Activated B cell treated with CpG ODN at 0.5 μM for 24 hours (primary cell): ENCODE results near the gene ERCC2. TPM values are rescaled to one million over a fixed set of nuclear protein-coding genes. Genes with fewer than 3 reads are reported as not detected.
"Not testable (repeated sequence)": the region's sequence is repeated elsewhere in the genome, so short reads cannot be mapped to it uniquely, and the experiment has no call there.

ENCODE experiments used
- ATAC-seq: fragments of 200-7000 bp; cut with Tn5 transposase; one replicate; pipeline ENCODE4 v1.10.0; 2021; ENCODE audit warnings: low read depth, mild to moderate bottlenecking, moderate library complexity
- CTCF ChIA-PET: fragments of 350-600 bp; sonication (Branson Sonifier 250); formaldehyde crosslinking; loops from one replicate; lab custom pipeline; 2021; ENCODE audit warnings: antibody characterized with exemption; lab: Charles Lee
- POLR2A ChIA-PET: fragments of 350-600 bp; sonication (Branson Sonifier 250); formaldehyde crosslinking; loops from one replicate; lab custom pipeline; 2021; ENCODE audit warnings: antibody characterized with exemption; lab: Charles Lee
- DNase-seq: peaks from one replicate; pipeline ENCODE4 v3.0.0; 2022
- H3K27ac Mint-ChIP-seq: one replicate; pipeline ENCODE4 v1.8.0; 2020; ENCODE audit warnings: mixed read lengths
- H3K27me3 Mint-ChIP-seq: one replicate; pipeline ENCODE4 v1.8.0; 2021; ENCODE audit warnings: mixed read lengths
- H3K36me3 Mint-ChIP-seq: one replicate; pipeline ENCODE4 v1.8.0; 2021; ENCODE audit warnings: low read depth, mixed read lengths
- H3K4me1 Mint-ChIP-seq: one replicate; pipeline ENCODE4 v1.8.0; 2021; ENCODE audit warnings: mixed read lengths
- H3K4me3 Mint-ChIP-seq: one replicate; pipeline ENCODE4 v1.8.0; 2020; ENCODE audit warnings: mild to moderate bottlenecking, mixed read lengths
- H3K9me3 Mint-ChIP-seq: one replicate; pipeline ENCODE4 v1.8.0; 2020; ENCODE audit warnings: mixed read lengths
- CTCF ChIP-seq: fragments of 200-600 bp; IDR thresholded peaks from one replicate; pipeline ENCODE4 v1.8.0; 2022; ENCODE audit warnings: antibody characterized with exemption, mild to moderate bottlenecking
- intact Hi-C: fragments of 100-400 bp; cut with micrococcal nuclease; formaldehyde crosslinking; loops from one replicate; pipeline ENCODE4 v1.15.1; 2024
- total RNA-seq: library from RNA; stranded (reverse); gene quantifications from 2 replicates; pipeline ENCODE4 v1.2.3, GENCODE V29; 2022

The ERCC2 gene
- total RNA-seq, 1 donor from 2014 or later, result 29.8 TPM

- H3K4me3 Mint-ChIP-seq, result no peak overlapping the region
- no peak overlapping the region for H3K27ac Mint-ChIP-seq
- no peak for ATAC-seq
- no peaks in the 10 kb centered on the region for H3K4me1 Mint-ChIP-seq
- H3K36me3 Mint-ChIP-seq, result no peaks in the 10 kb centered on the region
- ChIA-PET CTCF (no interaction called here), POLR2A (no interaction called here)
- intact Hi-C loops, result no loop called here
- peaks cover 32% of the 10 kb centered on the region for H3K27me3 Mint-ChIP-seq
- no peak for TF ChIP-seq CTCF
- DNase-seq, result no peak
- H3K9me3 Mint-ChIP-seq, result no peaks in the 10 kb centered on the region
Observed at GRCh38 chr19:45320997-45321775, 49.2 kb downstream of the ERCC2 start.

- Mint-ChIP-seq H3K9me3 (no peaks in the 10 kb centered on the region), H3K4me3 (no peak overlapping the region), H3K27ac (no peak overlapping the region), H3K4me1 (no peaks in the 10 kb centered on the region), H3K27me3 (peaks cover 27% of the 10 kb centered on the region), H3K36me3 (no peaks in the 10 kb centered on the region)
- intact Hi-C loops, result no loop called here
- TF ChIP-seq CTCF, result no peak
- ChIA-PET POLR2A (no interaction called here), CTCF (no interaction called here)
- no peak for DNase-seq
- no peak for ATAC-seq
Observed at GRCh38 chr19:45315304-45315703, 55.1 kb downstream of the ERCC2 start.

GRCh38 chr19:45314708-45315245 lies 55.6 kb downstream of the ERCC2 start:
- CTCF ChIA-PET, result no interaction called here
- Mint-ChIP-seq H3K9me3 (no peaks in the 10 kb centered on the region), H3K4me1 (no peaks in the 10 kb centered on the region), H3K27ac (no peak overlapping the region), H3K36me3 (no peaks in the 10 kb centered on the region), H3K4me3 (no peak overlapping the region), H3K27me3 (peaks cover 27% of the 10 kb centered on the region)
- no peak for TF ChIP-seq CTCF
- ATAC-seq (no peak), DNase-seq (no peak)
- POLR2A ChIA-PET, result no interaction called here
- intact Hi-C loops, result no loop called here

GRCh38 chr19:45312285-45312684 lies 58.1 kb downstream of the ERCC2 start:
- DNase-seq, H3K9me3 Mint-ChIP-seq, H3K27ac Mint-ChIP-seq, H3K4me3 Mint-ChIP-seq, intact Hi-C loops, CTCF ChIA-PET, H3K4me1 Mint-ChIP-seq, ATAC-seq, H3K36me3 Mint-ChIP-seq: not testable (repeated sequence)
- POLR2A ChIA-PET, result interaction anchor here (0.6 kb wide), 1 partner anchor 388 kb away, joined by 3 read pairs; no protein-coding TSS in a partner anchor
- H3K27me3 Mint-ChIP-seq, result peaks cover 18% of the 10 kb centered on the region

GRCh38 chr19:45311621-45312020 lies 58.8 kb downstream of the ERCC2 start:
- CTCF ChIA-PET, result no interaction called here
- TF ChIP-seq CTCF, result no peak
- H3K27ac Mint-ChIP-seq, result no peak overlapping the region
- H3K27me3 Mint-ChIP-seq, result peaks cover 18% of the 10 kb centered on the region
- no peak for ATAC-seq
- no peaks in the 10 kb centered on the region for H3K4me1 Mint-ChIP-seq
- no peaks in the 10 kb centered on the region for H3K36me3 Mint-ChIP-seq
- intact Hi-C loops, result no loop called here
- H3K9me3 Mint-ChIP-seq, result no peaks in the 10 kb centered on the region
- POLR2A ChIA-PET, result no interaction called here
- no peak for DNase-seq
- no peak overlapping the region for H3K4me3 Mint-ChIP-seq

- ATAC-seq, POLR2A ChIA-PET, H3K27me3 Mint-ChIP-seq, intact Hi-C loops, DNase-seq, H3K4me3 Mint-ChIP-seq, CTCF ChIA-PET, H3K27ac Mint-ChIP-seq, H3K4me1 Mint-ChIP-seq, H3K36me3 Mint-ChIP-seq, H3K9me3 Mint-ChIP-seq: not testable (repeated sequence)
Observed at GRCh38 chr19:45309322-45309721, 61.1 kb downstream of the ERCC2 start.
